ENCODE results near the gene ENPP6.

DNA sequence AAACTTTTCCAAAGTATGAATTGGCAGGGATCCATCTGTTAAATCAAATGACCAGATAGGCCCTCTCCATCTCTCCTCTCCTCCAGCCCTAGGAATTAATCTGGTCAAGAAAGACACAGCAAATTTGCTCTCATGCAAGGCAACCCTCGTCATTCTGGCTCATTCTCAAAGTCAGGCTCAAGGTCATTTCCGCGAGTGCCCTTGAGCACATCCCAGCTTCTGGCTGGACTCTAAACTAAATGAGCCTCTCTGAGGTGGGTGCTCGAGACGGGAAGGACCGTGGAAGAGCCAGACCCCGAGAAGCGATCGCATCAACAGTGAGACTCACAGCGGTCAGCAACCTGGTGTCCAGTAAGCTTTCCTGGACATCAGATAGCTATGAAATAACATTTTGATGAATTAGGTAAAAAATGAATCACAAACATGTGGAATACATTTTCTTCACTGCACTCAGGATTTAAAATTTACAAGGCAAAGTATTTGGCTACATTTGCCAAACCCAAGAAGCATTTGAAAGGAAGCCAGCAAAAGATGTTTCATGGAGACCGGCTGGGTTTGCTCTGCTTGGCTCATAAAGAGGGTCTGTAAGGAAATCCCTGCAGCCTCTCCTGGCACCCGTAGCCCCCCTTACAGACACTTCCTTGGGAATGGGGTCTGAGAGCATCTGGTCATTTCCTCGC is 121.0 kb downstream of the ENPP6 start:
- TF ChIP-seq ARNTL (CRISPR knock-in tag; IDR thresholded peaks at IDR 0.05; ENCODE audit: borderline replicate concordance, low read depth) = no peak
- TF ChIP-seq ZFP30 (CRISPR knock-in tag; IDR thresholded peaks at IDR 0.05) = no peak
- TF ChIP-seq TOX (CRISPR knock-in tag; IDR thresholded peaks at IDR 0.05; ENCODE audit: borderline replicate concordance) = no peak
- TF ChIP-seq, protein P1, sequence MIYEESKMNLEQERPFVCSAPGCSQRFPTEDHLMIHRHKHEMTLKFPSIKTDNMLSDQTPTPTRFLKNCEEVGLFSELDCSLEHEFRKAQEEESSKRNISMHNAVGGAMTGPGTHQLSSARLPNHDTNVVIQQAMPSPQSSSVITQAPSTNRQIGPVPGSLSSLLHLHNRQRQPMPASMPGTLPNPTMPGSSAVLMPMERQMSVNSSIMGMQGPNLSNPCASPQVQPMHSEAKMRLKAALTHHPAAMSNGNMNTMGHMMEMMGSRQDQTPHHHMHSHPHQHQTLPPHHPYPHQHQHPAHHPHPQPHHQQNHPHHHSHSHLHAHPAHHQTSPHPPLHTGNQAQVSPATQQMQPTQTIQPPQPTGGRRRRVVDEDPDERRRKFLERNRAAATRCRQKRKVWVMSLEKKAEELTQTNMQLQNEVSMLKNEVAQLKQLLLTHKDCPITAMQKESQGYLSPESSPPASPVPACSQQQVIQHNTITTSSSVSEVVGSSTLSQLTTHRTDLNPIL (CRISPR knock-in tag; IDR thresholded peaks at IDR 0.05; ENCODE audit: low read depth) = no peak
